Thyroid gland (tissue), 4 donors: ENCODE results near the gene SPACA5B. TPM values are rescaled to one million over a fixed set of nuclear protein-coding genes. Genes with fewer than 3 reads are reported as not detected.
"Not testable (repeated sequence)": the region's sequence is repeated elsewhere in the genome, so short reads cannot be mapped to it uniquely, and the experiment has no call there.

Experiments used
- DNase-seq, 2 donors: peaks; one replicate each; pipeline ENCODE4 v3.0.0-alpha.2; 2019
- H3K27ac ChIP-seq, 3 donors: fragments of 200-600 bp; sonication (generic); 1 replicate in 2 of 3; 2 replicates in 1 of 3; pipeline ENCODE4 v1.5.1; 2016 to 2019; ENCODE audit warnings: mild to moderate bottlenecking in 1 of 3, moderate library complexity in 1 of 3
- H3K27me3 ChIP-seq: fragments of 200-600 bp; sonication (generic); one replicate; pipeline ENCODE4 v1.5.1; 2019
- H3K36me3 ChIP-seq, 2 donors: fragments of 200-600 bp; sonication (generic); one replicate each; pipeline ENCODE4 v1.5.1; 2016 to 2019
- H3K4me1 ChIP-seq, 2 donors: fragments of 200-600 bp; sonication (generic); one replicate each; pipeline ENCODE4 v1.5.1; 2017 to 2019
- H3K4me3 ChIP-seq, 3 donors: fragments of 200-600 bp; sonication (generic); replicated peaks in 1 of 3; 1 replicate in 2 of 3; 2 replicates in 1 of 3; pipeline ENCODE4 v1.5.1; 2016; ENCODE audit warnings: mild to moderate bottlenecking in 1 of 3
- H3K9me3 ChIP-seq: fragments of 200-600 bp; sonication (generic); one replicate; pipeline ENCODE4 v1.5.1; 2017
- CTCF ChIP-seq, 6 experiments: fragments of 200-600 bp in 3 of 6; fragments of 450-650 bp in 3 of 6; sonication (generic) in 3 of 6; IDR thresholded peaks; one replicate each; pipeline ENCODE4 v1.5.1; 2016 to 2019; ENCODE audit warnings: antibody characterized with exemption in 6 of 6, mild to moderate bottlenecking in 2 of 6, inconsistent platforms in 1 of 6, moderate library complexity in 1 of 6
- POLR2A ChIP-seq, 2 donors: fragments of 450-650 bp; IDR thresholded peaks; one replicate each; pipeline ENCODE4 v1.6.1; 2017; ENCODE audit warnings: antibody characterized with exemption in 2 of 2, mild to moderate bottlenecking in 2 of 2, moderate library complexity in 1 of 2
- WGBS, 2 donors: methylation state at CpG; one replicate each; pipeline ENCODE4 v1.1.5; 2017; 5-methylcytosine and 5-hydroxymethylcytosine counted together
- intact Hi-C: fragments of 100-400 bp; cut with DNase I; formaldehyde crosslinking; loops from one replicate; pipeline ENCODE4 v1.15.1; 2023
- total RNA-seq, 4 donors: library from RNA; depleted of rRNA; stranded (reverse); fragments of >200 nt; gene quantifications; one replicate each; pipeline ENCODE4 v1.2.3, GENCODE V29; 2016

Gene SPACA5B
- total RNA-seq, 4 donors from 2014 or later: not detected

GRCh38 chrX:48101443-48101842, 29.0 kb upstream of the SPACA5B start:
- no peak overlapping the region for H3K4me3 ChIP-seq
- no peaks in the 10 kb centered on the region for H3K9me3 ChIP-seq
- no peak for DNase-seq
- no peaks in the 10 kb centered on the region for H3K36me3 ChIP-seq
- TF ChIP-seq CTCF (IDR thresholded peaks at IDR 0.05) (no peak), POLR2A (IDR thresholded peaks at IDR 0.05) (no peak)
- no peaks in the 10 kb centered on the region for H3K27me3 ChIP-seq
- no peak overlapping the region for H3K27ac ChIP-seq
- intact Hi-C loops: no loop called here
- WGBS, 2 donors: 92 to 93% methylated on average over 3 of the region's 3 CpGs
- no peaks in the 10 kb centered on the region for H3K4me1 ChIP-seq

GRCh38 chrX:48102874-48103374, 27.5 kb upstream of the SPACA5B start:
- 92 to 97% methylated on average over 6 of the region's 6 CpGs for WGBS, 2 donors
- Histone ChIP-seq H3K27me3 (no peaks in the 10 kb centered on the region), H3K9me3 (no peaks in the 10 kb centered on the region), H3K4me1 (no peaks in the 10 kb centered on the region), H3K4me3 (no peak overlapping the region), H3K27ac (no peak overlapping the region), H3K36me3 (no peaks in the 10 kb centered on the region)
- TF ChIP-seq POLR2A (IDR thresholded peaks at IDR 0.05) (no peak), CTCF (IDR thresholded peaks at IDR 0.05) (no peak)
- DNase-seq: no peak
- intact Hi-C loops: no loop called here

- no peak for DNase-seq
- TF ChIP-seq CTCF (IDR thresholded peaks at IDR 0.05): no peak
- TF ChIP-seq POLR2A (IDR thresholded peaks at IDR 0.05): no peak
- Histone ChIP-seq H3K27me3 (no peaks in the 10 kb centered on the region), H3K27ac (no peak overlapping the region), H3K4me3 (no peak overlapping the region), H3K36me3 (no peaks in the 10 kb centered on the region), H3K4me1 (no peaks in the 10 kb centered on the region), H3K9me3 (no peaks in the 10 kb centered on the region)
- intact Hi-C loops: no loop called here
- 72 to 79% methylated on average over 5 to 6 of the region's 6 CpGs for WGBS, 2 donors
Measured at GRCh38 chrX:48107717-48108116, 22.7 kb upstream of the SPACA5B start.

GRCh38 chrX:48125286-48125685, 5.1 kb upstream of the SPACA5B start:
- 45 to 53% methylated on average over 2 to 10 of the region's 10 CpGs for WGBS, 2 donors
- intact Hi-C loops, H3K4me1 ChIP-seq, H3K27me3 ChIP-seq, H3K9me3 ChIP-seq, H3K27ac ChIP-seq, H3K4me3 ChIP-seq, H3K36me3 ChIP-seq: not testable (repeated sequence)
- DNase-seq: peak in 1 of 2 donors; percentile 1

GRCh38 chrX:48132308-48132844, 1.9 kb downstream of the SPACA5B start:
- H3K27ac ChIP-seq, intact Hi-C loops, DNase-seq, H3K4me1 ChIP-seq, H3K36me3 ChIP-seq, H3K27me3 ChIP-seq, H3K4me3 ChIP-seq, H3K9me3 ChIP-seq: not testable (repeated sequence)
- no CpG with 5 or more reads among the region's 2 CpGs for WGBS, 2 donors

GRCh38 chrX:48139076-48139475, 8.7 kb downstream of the SPACA5B start:
- H3K4me3 ChIP-seq, H3K4me1 ChIP-seq, DNase-seq, intact Hi-C loops, H3K9me3 ChIP-seq, H3K36me3 ChIP-seq, H3K27ac ChIP-seq, H3K27me3 ChIP-seq: not testable (repeated sequence)
- 90% methylated on average over 2 of the region's 33 CpGs; no CpG with 5 or more reads in 1 of the 2 donors for WGBS, 2 donors

- H3K27me3 ChIP-seq, H3K4me3 ChIP-seq, DNase-seq, H3K4me1 ChIP-seq, H3K27ac ChIP-seq, H3K9me3 ChIP-seq, intact Hi-C loops, H3K36me3 ChIP-seq: not testable (repeated sequence)
- WGBS, 2 donors: no CpG with 5 or more reads among the region's 2 CpGs
Measured at GRCh38 chrX:48141810-48142508, 11.5 kb downstream of the SPACA5B start.

GRCh38 chrX:48142697-48143096, 12.3 kb downstream of the SPACA5B start:
- H3K9me3 ChIP-seq, intact Hi-C loops, H3K27me3 ChIP-seq, H3K4me3 ChIP-seq, H3K27ac ChIP-seq, H3K36me3 ChIP-seq, H3K4me1 ChIP-seq, DNase-seq: not testable (repeated sequence)
- 63 to 80% methylated on average over 11 of the region's 11 CpGs for WGBS, 2 donors
